Posterior cingulate gyrus (tissue), 11 donors: ENCODE measurements around the gene PHF12.

Source experiments
- DNase-seq, 10 donors: peaks; one replicate each; pipeline versions ENCODE4 v3.0.0 to v3.0.0-alpha.2; 2020 to 2021; ENCODE audit warnings: mixed read lengths in 3 of 10
- intact Hi-C: fragments of 100-400 bp; cut with DNase I; formaldehyde crosslinking; loops from one replicate; pipeline ENCODE4 v1.15.1; 2023

Gene PHF12

GRCh38 chr17:28957277-28957991 is 6.1 kb upstream of the PHF12 start:
- DNase-seq, result peak in 2 of 10 donors; percentile 3 to 61
- intact Hi-C loops, result no loop called here

GRCh38 chr17:28956861-28957260 is 5.5 kb upstream of the PHF12 start:
- intact Hi-C loops, result no loop called here
- DNase-seq, result peak in 3 of 10 donors; percentile 5 to 67 (median 57)

- intact Hi-C loops, result no loop called here
- DNase-seq, result peak in 2 of 10 donors; percentile 2 to 18
These were observed 4.8 kb upstream of the PHF12 start for GRCh38 chr17:28956112-28956511.

GRCh38 chr17:28955408-28955807 is 4.1 kb upstream of the PHF12 start:
- DNase-seq, result peak in 3 of 10 donors; percentile 6 to 66 (median 31)
- intact Hi-C loops, result no loop called here

- peak in 1 of 10 donors; percentile 32 for DNase-seq
- intact Hi-C loops, result no loop called here
These were observed 3.6 kb upstream of the PHF12 start for GRCh38 chr17:28954886-28955285.

GRCh38 chr17:28953444-28954118 is 2.3 kb upstream of the PHF12 start:
- peak in 4 of 10 donors; percentile 49 to 86 (median 56) for DNase-seq
- intact Hi-C loops, result loop anchor here (2.0 kb wide), 2 partner anchors 227 to 235 kb away; partner anchors contain the start of genes RPL23A and TLCD1

GRCh38 chr17:28951991-28952975 is 965 bp upstream of the PHF12 start:
- intact Hi-C loops, result loop anchor here (2.0 kb wide), 2 partner anchors 225 to 233 kb away; partner anchors contain the start of genes RPL23A and TLCD1
- peak; percentile 96 to 99 (median 98) for DNase-seq

- DNase-seq, result peak in 1 of 10 donors; percentile 75
- intact Hi-C loops, result no loop called here
These were observed 428 bp downstream of the PHF12 start for GRCh38 chr17:28950752-28951427.

GRCh38 chr17:28950017-28950751 is 1.1 kb downstream of the PHF12 start:
- intact Hi-C loops, result no loop called here
- peak in 7 of 10 donors; percentile 28 to 90 (median 45) for DNase-seq

- intact Hi-C loops, result loop anchor here (5.0 kb wide), 1 partner anchor 47 kb away; the partner anchor contains the start of gene DHRS13
- peak in 9 of 10 donors; percentile 50 to 94 (median 66) for DNase-seq
These were observed 1.9 kb downstream of the PHF12 start for GRCh38 chr17:28949185-28950016.

GRCh38 chr17:28948873-28949184 is 2.5 kb downstream of the PHF12 start:
- intact Hi-C loops, result loop anchor here (5.0 kb wide), 1 partner anchor 47 kb away; the partner anchor contains the start of gene DHRS13
- peak in 1 of 10 donors; percentile 28 for DNase-seq

GRCh38 chr17:28948342-28948741 is 3.0 kb downstream of the PHF12 start:
- no peak for DNase-seq

GRCh38 chr17:28947639-28948038 is 3.7 kb downstream of the PHF12 start:
- DNase-seq, result no peak
- intact Hi-C loops, result loop anchor here (5.0 kb wide), 1 partner anchor 45 kb away; the partner anchor contains the start of gene DHRS13

More at GRCh38 chr17:28948342-28948741, 3.0 kb downstream of the PHF12 start:
- intact Hi-C loops, result loop anchor here (5.0 kb wide), 1 partner anchor 46 kb away; the partner anchor contains the start of gene DHRS13

GRCh38 chr17:28946239-28946638 is 5.1 kb downstream of the PHF12 start:
- no peak for DNase-seq
- intact Hi-C loops, result loop anchor here (5.0 kb wide), 1 partner anchor 44 kb away; the partner anchor contains the start of gene DHRS13

- intact Hi-C loops, result loop anchor here (5.0 kb wide), 1 partner anchor 43 kb away; the partner anchor contains the start of gene DHRS13
- no peak for DNase-seq
These were observed 6.2 kb downstream of the PHF12 start for GRCh38 chr17:28944862-28945741.

GRCh38 chr17:28944343-28944742 is 7.0 kb downstream of the PHF12 start:
- intact Hi-C loops, result no loop called here

GRCh38 chr17:28942925-28943324 is 8.4 kb downstream of the PHF12 start:
- intact Hi-C loops, result no loop called here
- no peak for DNase-seq

More at GRCh38 chr17:28944343-28944742, 7.0 kb downstream of the PHF12 start:
- DNase-seq, result no peak
